ENCODE data around the gene TAOK2. TPM values are rescaled to one million over a fixed set of nuclear protein-coding genes. Genes with fewer than 3 reads are reported as not detected.

TAOK2 gene
- total RNA-seq, 1 donor = 44.6 TPM

- no peak for TF ChIP-seq CTCF (IDR thresholded peaks at IDR 0.05; ENCODE audit: insufficient read depth, low read length)
- H3K4me3 ChIP-seq (ENCODE audit: low read depth, low read length) = no peak overlapping the region
- DNase-seq (ENCODE audit: low read depth) = no peak
Observed at GRCh38 chr16:30027588-30028437, 54.1 kb downstream of the TAOK2 start.

- no peak for TF ChIP-seq CTCF (IDR thresholded peaks at IDR 0.05; ENCODE audit: insufficient read depth, low read length)
- no peak overlapping the region for H3K4me3 ChIP-seq (ENCODE audit: low read depth, low read length)
Observed at GRCh38 chr16:30028438-30029076, 54.9 kb downstream of the TAOK2 start.

GRCh38 chr16:30030011-30030685 is 56.5 kb downstream of the TAOK2 start:
- H3K4me3 ChIP-seq (ENCODE audit: low read depth, low read length) = no peak overlapping the region
- DNase-seq (ENCODE audit: low read depth) = no peak
- TF ChIP-seq CTCF (IDR thresholded peaks at IDR 0.05; ENCODE audit: insufficient read depth, low read length) = no peak

More at GRCh38 chr16:30028438-30029076, 54.9 kb downstream of the TAOK2 start:
- DNase-seq (ENCODE audit: low read depth) = no peak

GRCh38 chr16:30030841-30031413 is 57.3 kb downstream of the TAOK2 start, which contains the start of gene TLCD3B:
Gene TLCD3B, minus strand, starts transcription at chr16:30031271. Its CDS starts 744 bp downstream, at chr16:30030527.
- H3K4me3 ChIP-seq (ENCODE audit: low read depth, low read length) = no peak within 1 kb of the TSS
- no peak for TF ChIP-seq CTCF (IDR thresholded peaks at IDR 0.05; ENCODE audit: insufficient read depth, low read length)
- no peak for DNase-seq (ENCODE audit: low read depth)

GRCh38 chr16:30031477-30031918 is 57.8 kb downstream of the TAOK2 start:
- TF ChIP-seq CTCF (IDR thresholded peaks at IDR 0.05; ENCODE audit: insufficient read depth, low read length) = no peak
- H3K4me3 ChIP-seq (ENCODE audit: low read depth, low read length) = no peak overlapping the region
- no peak for DNase-seq (ENCODE audit: low read depth)

- peak; percentile 82 for TF ChIP-seq CTCF (IDR thresholded peaks at IDR 0.05; ENCODE audit: insufficient read depth, low read length)
- DNase-seq (ENCODE audit: low read depth) = peak; percentile 80
- H3K4me3 ChIP-seq (ENCODE audit: low read depth, low read length) = no peak overlapping the region
Observed at GRCh38 chr16:30032083-30032819, 58.6 kb downstream of the TAOK2 start.
